Urinary bladder (tissue), 4 donors: Measurements from ENCODE around the gene ACACA. TPM values are rescaled to one million over a fixed set of nuclear protein-coding genes. Genes with fewer than 3 reads are reported as not detected.

Experiments used
- DNase-seq: peaks from one replicate; pipeline ENCODE4 v3.0.0-alpha.2; 2015; ENCODE audit errors: extremely low spot score
- H3K27ac ChIP-seq: one replicate; pipeline ENCODE4 v1.5.1; 2013; ENCODE audit warnings: low read depth, mild to moderate bottlenecking, moderate library complexity
- H3K36me3 ChIP-seq: one replicate; pipeline ENCODE4 v1.6.1; 2013; ENCODE audit warnings: mild to moderate bottlenecking, moderate library complexity; ENCODE audit not compliant: insufficient read depth
- H3K4me1 ChIP-seq: one replicate; pipeline ENCODE4 v1.6.1; 2013; ENCODE audit warnings: mild to moderate bottlenecking, moderate library complexity; ENCODE audit not compliant: insufficient read depth
- H3K4me3 ChIP-seq: one replicate; pipeline ENCODE4 v1.5.1; 2013; ENCODE audit warnings: low read depth, low read length
- WGBS: extraction: QIAGEN DNeasy Blood & Tissue Kit; methylation state at CpG from one replicate; pipeline ENCODE4 v1.1.7; 2013; 5-methylcytosine and 5-hydroxymethylcytosine counted together
- polyA plus RNA-seq: library from polyadenylated mRNA; stranded (reverse); fragments of 200-250 nt; gene quantifications from one replicate; pipeline ENCODE4 v1.2.3, GENCODE V29; 2013
- total RNA-seq: library from RNA; depleted of rRNA; stranded (reverse); fragments of >200 nt; gene quantifications from one replicate; pipeline ENCODE4 v1.2.3, GENCODE V29; 2014
- donor health status: healthy with polysubstance abuse.
- donor health status: healthy.

Gene ACACA
- total and polyA plus RNA-seq, 2 donors, result 31.7 to 70.6 TPM

- peak overlapping the region; percentile 5 for H3K27ac ChIP-seq
- H3K4me3 ChIP-seq, result no peak overlapping the region
- no peak for DNase-seq
- H3K36me3 ChIP-seq, result peaks cover 2% of the 10 kb centered on the region
- H3K4me1 ChIP-seq, result no peaks in the 10 kb centered on the region
- 81% methylated on average over 5 of the region's 5 CpGs for WGBS
Measured at GRCh38 chr17:37240381-37240780, 166.3 kb downstream of the ACACA start.

GRCh38 chr17:37239690-37240334 lies 166.8 kb downstream of the ACACA start:
- 70% methylated on average over 3 of the region's 3 CpGs for WGBS
- H3K27ac ChIP-seq, result peak overlapping the region; percentile 5
- H3K4me3 ChIP-seq, result no peak overlapping the region
- peaks cover 2% of the 10 kb centered on the region for H3K36me3 ChIP-seq
- no peaks in the 10 kb centered on the region for H3K4me1 ChIP-seq
- DNase-seq, result no peak

GRCh38 chr17:37234106-37234505 lies 172.5 kb downstream of the ACACA start:
- 92% methylated on average over 1 of the region's 1 CpG for WGBS
- DNase-seq, result no peak
- Histone ChIP-seq H3K36me3 (no peaks in the 10 kb centered on the region), H3K27ac (no peak overlapping the region), H3K4me3 (no peak overlapping the region), H3K4me1 (no peaks in the 10 kb centered on the region)

GRCh38 chr17:37233036-37233435 lies 173.6 kb downstream of the ACACA start:
- Histone ChIP-seq H3K4me1 (no peaks in the 10 kb centered on the region), H3K4me3 (no peak overlapping the region), H3K36me3 (no peaks in the 10 kb centered on the region), H3K27ac (no peak overlapping the region)
- 90% methylated on average over 11 of the region's 11 CpGs for WGBS
- no peak for DNase-seq

- WGBS, result 96% methylated on average over 2 of the region's 2 CpGs
- Histone ChIP-seq H3K36me3 (no peaks in the 10 kb centered on the region), H3K27ac (no peak overlapping the region), H3K4me1 (no peaks in the 10 kb centered on the region), H3K4me3 (no peak overlapping the region)
- DNase-seq, result no peak
Measured at GRCh38 chr17:37231887-37232286, 174.7 kb downstream of the ACACA start.

- Histone ChIP-seq H3K4me1 (no peaks in the 10 kb centered on the region), H3K36me3 (peaks cover 2% of the 10 kb centered on the region)
Measured at GRCh38 chr17:37230633-37231032, 176.0 kb downstream of the ACACA start.

GRCh38 chr17:37225465-37225864 lies 181.2 kb downstream of the ACACA start:
- no peak for DNase-seq
- Histone ChIP-seq H3K36me3 (peaks cover 2% of the 10 kb centered on the region), H3K4me1 (no peaks in the 10 kb centered on the region), H3K4me3 (no peak overlapping the region), H3K27ac (no peak overlapping the region)
- WGBS, result 58% methylated on average over 4 of the region's 4 CpGs

More at GRCh38 chr17:37230633-37231032, 176.0 kb downstream of the ACACA start:
- H3K4me3 ChIP-seq, result no peak overlapping the region
- DNase-seq, result no peak
- WGBS, result 90% methylated on average over 1 of the region's 1 CpG
- H3K27ac ChIP-seq, result no peak overlapping the region

GRCh38 chr17:37221865-37222264 lies 184.8 kb downstream of the ACACA start:
- Histone ChIP-seq H3K27ac (no peak overlapping the region), H3K36me3 (peaks cover 4% of the 10 kb centered on the region), H3K4me3 (no peak overlapping the region), H3K4me1 (no peaks in the 10 kb centered on the region)
- DNase-seq, result no peak
- 90% methylated on average over 2 of the region's 2 CpGs for WGBS

- peaks cover 2% of the 10 kb centered on the region for H3K36me3 ChIP-seq
- no peak for DNase-seq
- WGBS, result 19% methylated on average over 1 of the region's 1 CpG
Measured at GRCh38 chr17:37220607-37220953, 186.1 kb downstream of the ACACA start.

GRCh38 chr17:37219876-37220606 lies 186.6 kb downstream of the ACACA start:
- WGBS, result 80% methylated on average over 5 of the region's 5 CpGs
- H3K27ac ChIP-seq, result no peak overlapping the region
- DNase-seq, result no peak
- no peak overlapping the region for H3K4me3 ChIP-seq
- no peaks in the 10 kb centered on the region for H3K4me1 ChIP-seq
- peaks cover 2% of the 10 kb centered on the region for H3K36me3 ChIP-seq

More at GRCh38 chr17:37220607-37220953, 186.1 kb downstream of the ACACA start:
- no peaks in the 10 kb centered on the region for H3K4me1 ChIP-seq
- H3K4me3 ChIP-seq, result no peak overlapping the region
- no peak overlapping the region for H3K27ac ChIP-seq

GRCh38 chr17:37218849-37219248 lies 187.8 kb downstream of the ACACA start:
- Histone ChIP-seq H3K36me3 (peaks cover 2% of the 10 kb centered on the region), H3K27ac (no peak overlapping the region), H3K4me3 (no peak overlapping the region), H3K4me1 (no peaks in the 10 kb centered on the region)
- DNase-seq, result no peak
- 85% methylated on average over 2 of the region's 2 CpGs for WGBS

- 59% methylated on average over 3 of the region's 3 CpGs for WGBS
- H3K4me1 ChIP-seq, result no peaks in the 10 kb centered on the region
- peaks cover 3% of the 10 kb centered on the region for H3K36me3 ChIP-seq
- H3K27ac ChIP-seq, result no peak overlapping the region
- no peak for DNase-seq
- H3K4me3 ChIP-seq, result no peak overlapping the region
Measured at GRCh38 chr17:37214416-37214815, 192.2 kb downstream of the ACACA start.

- H3K4me1 ChIP-seq, result no peaks in the 10 kb centered on the region
- H3K36me3 ChIP-seq, result peaks cover 3% of the 10 kb centered on the region
- no peak overlapping the region for H3K27ac ChIP-seq
- no peak overlapping the region for H3K4me3 ChIP-seq
- WGBS, result 63% methylated on average over 2 of the region's 2 CpGs
- no peak for DNase-seq
Measured at GRCh38 chr17:37213927-37214326, 192.7 kb downstream of the ACACA start.

GRCh38 chr17:37212179-37212578 lies 194.5 kb downstream of the ACACA start:
- Histone ChIP-seq H3K36me3 (peaks cover 1% of the 10 kb centered on the region), H3K27ac (no peak overlapping the region), H3K4me1 (no peaks in the 10 kb centered on the region), H3K4me3 (no peak overlapping the region)
- WGBS, result 63% methylated on average over 2 of the region's 2 CpGs
- DNase-seq, result no peak
